Measurements from ENCODE around the gene CYB5D1. TPM values are rescaled to one million over a fixed set of nuclear protein-coding genes. Genes with fewer than 3 reads are reported as not detected.

CYB5D1 gene
- total and polyA plus RNA-seq, 7 experiments from 2014 or later = 7.5 to 14.2 (median 9.0) TPM

- no peaks in the 10 kb centered on the region for H3K9me3 ChIP-seq (ENCODE audit: control insufficient read depth in 2 of 3, low read length in 3 of 3)
- DNase-seq (peak; percentile 74 to 87 (median 79)), ATAC-seq (peak; percentile 42)
- H3K36me3 ChIP-seq (ENCODE audit: control insufficient read depth in 2 of 3, insufficient read depth in 3 of 3, low read length in 3 of 3) = peaks cover 0 to 36% (median 0%) of the 10 kb centered on the region in 3 experiments
- peaks cover 11 to 26% of the 10 kb centered on the region in 2 donors for H3K4me1 ChIP-seq (ENCODE audit: control insufficient read depth in 2 of 2, insufficient read depth in 2 of 2, low read length in 2 of 2)
- Mint-ChIP-seq H3K27ac (peak overlapping the region; percentile 90 to 100 (median 99)), H3K4me3 (peak overlapping the region; percentile 85 to 99 (median 94)), H3K27me3 (peaks cover 0 to 2% (median 0%) of the 10 kb centered on the region in 5 donors), H3K4me1 (peaks cover 19 to 41% (median 29%) of the 10 kb centered on the region in 7 donors), H3K36me3 (peaks cover 0 to 7% (median 3%) of the 10 kb centered on the region in 5 donors), H3K9me3 (peaks cover 0 to 13% (median 0%) of the 10 kb centered on the region in 11 donors)
- CTCF ChIA-PET = interaction anchor here (0.6 to 2.8 kb wide), 5 partner anchors 8 to 143 kb away, joined by 3 to 12 read pairs (median 3); partner anchors contain the start of gene KDM6B
- peak overlapping the region; percentile 100 for H3K27ac ChIP-seq (ENCODE audit: low read depth, low read length)
- H3K27me3 ChIP-seq (ENCODE audit: control insufficient read depth in 2 of 2, insufficient read depth in 2 of 2, low read length in 2 of 2) = no peaks in the 10 kb centered on the region
- intact Hi-C loops (cut with micrococcal nuclease) = loop anchor here (1.0 to 10.0 kb wide), 14 partner anchors 9 to 1192 kb away; partner anchors contain the start of genes NAA38 (in 2 of the 2), ACADVL (in 1 of the 2), ALOXE3 (in 1 of the 2) and C17orf100 (in 1 of the 2)
- POLR2A ChIA-PET = interaction anchor here (0.7 to 6.2 kb wide), 10 partner anchors 7 to 405 kb away, joined by 3 to 86 read pairs (median 4); partner anchors contain the start of genes CYB5D1, KDM6B and NAA38
- peak overlapping the region; percentile 84 for H3K4me3 ChIP-seq (ENCODE audit: low read length)
Measured at GRCh38 chr17:7844292-7845154, 13.3 kb upstream of the CYB5D1 start.

GRCh38 chr17:7845359-7846062 is 12.3 kb upstream of the CYB5D1 start:
- H3K4me3 ChIP-seq (ENCODE audit: low read length) = peak overlapping the region; percentile 84
- H3K9me3 ChIP-seq (ENCODE audit: control insufficient read depth in 2 of 3, low read length in 3 of 3) = no peaks in the 10 kb centered on the region
- H3K27ac ChIP-seq (ENCODE audit: low read depth, low read length) = peak overlapping the region; percentile 100
- Mint-ChIP-seq H3K27ac (peak overlapping the region; percentile 90 to 100 (median 99)), H3K9me3 (peaks cover 0 to 13% (median 0%) of the 10 kb centered on the region in 11 donors), H3K36me3 (peaks cover 0 to 3% (median 3%) of the 10 kb centered on the region in 5 donors), H3K4me3 (peak overlapping the region; percentile 85 to 99 (median 94)), H3K27me3 (peaks cover 0 to 2% (median 0%) of the 10 kb centered on the region in 5 donors), H3K4me1 (peaks cover 10 to 36% (median 23%) of the 10 kb centered on the region in 7 donors)
- peaks cover 11 to 17% of the 10 kb centered on the region in 2 donors for H3K4me1 ChIP-seq (ENCODE audit: control insufficient read depth in 2 of 2, insufficient read depth in 2 of 2, low read length in 2 of 2)
- intact Hi-C loops (cut with micrococcal nuclease) = loop anchor here (2.0 to 10.0 kb wide), 6 partner anchors 159 to 631 kb away; partner anchors contain the start of genes ACADVL (in 1 of the 2), ALOXE3 (in 1 of the 2), DLG4 (in 1 of the 2) and ELP5 (in 1 of the 2)
- H3K36me3 ChIP-seq (ENCODE audit: control insufficient read depth in 2 of 3, insufficient read depth in 3 of 3, low read length in 3 of 3) = peaks cover 0 to 46% (median 0%) of the 10 kb centered on the region in 3 experiments
- DNase-seq (no peak), ATAC-seq (no peak)
- POLR2A ChIA-PET = interaction anchor here (0.7 to 6.2 kb wide), 9 partner anchors 8 to 404 kb away, joined by 3 to 86 read pairs (median 4); partner anchors contain the start of genes CYB5D1, KDM6B and NAA38
- no peaks in the 10 kb centered on the region for H3K27me3 ChIP-seq (ENCODE audit: control insufficient read depth in 2 of 2, insufficient read depth in 2 of 2, low read length in 2 of 2)
- CTCF ChIA-PET = interaction anchor here (0.6 to 2.8 kb wide), 5 partner anchors 9 to 142 kb away, joined by 3 to 12 read pairs (median 3); partner anchors contain the start of gene KDM6B

GRCh38 chr17:7846063-7846735 is 11.6 kb upstream of the CYB5D1 start:
- Histone ChIP-seq H3K4me1 (ENCODE audit: control insufficient read depth in 2 of 2, insufficient read depth in 2 of 2, low read length in 2 of 2) (peaks cover 11 to 17% of the 10 kb centered on the region in 2 donors), H3K9me3 (ENCODE audit: control insufficient read depth in 2 of 3, low read length in 3 of 3) (no peaks in the 10 kb centered on the region), H3K27ac (ENCODE audit: low read depth, low read length) (no peak overlapping the region), H3K4me3 (ENCODE audit: low read length) (no peak overlapping the region), H3K27me3 (ENCODE audit: control insufficient read depth in 2 of 2, insufficient read depth in 2 of 2, low read length in 2 of 2) (no peaks in the 10 kb centered on the region), H3K36me3 (ENCODE audit: control insufficient read depth in 2 of 3, insufficient read depth in 3 of 3, low read length in 3 of 3) (peaks cover 0 to 47% (median 0%) of the 10 kb centered on the region in 3 experiments)
- Mint-ChIP-seq H3K9me3 (peaks cover 0 to 11% (median 0%) of the 10 kb centered on the region in 11 donors), H3K36me3 (peaks cover 0 to 3% (median 0%) of the 10 kb centered on the region in 5 donors), H3K27me3 (peaks cover 0 to 2% (median 0%) of the 10 kb centered on the region in 5 donors), H3K4me3 (peak overlapping the region in 6 of 10 donors; percentile 46 to 99 (median 67)), H3K4me1 (peaks cover 3 to 36% (median 23%) of the 10 kb centered on the region in 7 donors), H3K27ac (peak overlapping the region in 6 of 9 donors; percentile 38 to 100 (median 92))
- POLR2A ChIA-PET = interaction anchor here (1.2 to 6.2 kb wide), 4 partner anchors 9 to 40 kb away, joined by 3 to 86 read pairs (median 23); partner anchors contain the start of genes CYB5D1, KDM6B and NAA38
- intact Hi-C loops (cut with micrococcal nuclease) = loop anchor here in 1 of 2 donors (10.0 kb wide), 1 partner anchor 631 kb away; the partner anchor contains the start of genes ACADVL and DLG4
- no peak for DNase-seq
- CTCF ChIA-PET = interaction anchor here (2.8 kb wide), 1 partner anchor 11 kb away, joined by 12 read pairs; the partner anchor contains the start of gene KDM6B
- ATAC-seq = no peak

- no peak overlapping the region for H3K27ac ChIP-seq (ENCODE audit: low read depth, low read length)
- no peaks in the 10 kb centered on the region for H3K27me3 ChIP-seq (ENCODE audit: control insufficient read depth in 2 of 2, insufficient read depth in 2 of 2, low read length in 2 of 2)
- H3K4me3 ChIP-seq (ENCODE audit: low read length) = no peak overlapping the region
- H3K27ac Mint-ChIP-seq = peak overlapping the region in 3 of 9 donors; percentile 7 to 80 (median 72)
- ATAC-seq (no peak), DNase-seq (no peak)
- peak overlapping the region in 4 of 10 donors; percentile 41 to 64 (median 44) for H3K4me3 Mint-ChIP-seq
- intact Hi-C loops (cut with micrococcal nuclease) = loop anchor here in 1 of 2 donors (10.0 kb wide), 1 partner anchor 632 kb away; the partner anchor contains the start of genes ACADVL and DLG4
- H3K27me3 Mint-ChIP-seq = peaks cover 0 to 2% (median 0%) of the 10 kb centered on the region in 5 donors
- peaks cover 0 to 49% (median 0%) of the 10 kb centered on the region in 3 experiments for H3K36me3 ChIP-seq (ENCODE audit: control insufficient read depth in 2 of 3, insufficient read depth in 3 of 3, low read length in 3 of 3)
- CTCF ChIA-PET = interaction anchor here (2.8 kb wide), 1 partner anchor 12 kb away, joined by 12 read pairs; the partner anchor contains the start of gene KDM6B
- H3K4me1 Mint-ChIP-seq = peaks cover 0 to 41% (median 24%) of the 10 kb centered on the region in 7 donors
- H3K9me3 ChIP-seq (ENCODE audit: control insufficient read depth in 2 of 3, low read length in 3 of 3) = no peaks in the 10 kb centered on the region
- POLR2A ChIA-PET = interaction anchor here (1.0 to 2.4 kb wide), 3 partner anchors 10 to 304 kb away, joined by 3 to 7 read pairs (median 3); no protein-coding TSS in a partner anchor
- peaks cover 13 to 22% of the 10 kb centered on the region in 2 donors for H3K4me1 ChIP-seq (ENCODE audit: control insufficient read depth in 2 of 2, insufficient read depth in 2 of 2, low read length in 2 of 2)
- peaks cover 0 to 3% (median 0%) of the 10 kb centered on the region in 5 donors for H3K36me3 Mint-ChIP-seq
- peaks cover 0 to 8% (median 0%) of the 10 kb centered on the region in 11 donors for H3K9me3 Mint-ChIP-seq
Measured at GRCh38 chr17:7846765-7847661, 10.8 kb upstream of the CYB5D1 start.

GRCh38 chr17:7848131-7848579 is 9.6 kb upstream of the CYB5D1 start:
- no peak overlapping the region for H3K4me3 ChIP-seq (ENCODE audit: low read length)
- no peaks in the 10 kb centered on the region for H3K9me3 ChIP-seq (ENCODE audit: control insufficient read depth in 2 of 3, low read length in 3 of 3)
- Mint-ChIP-seq H3K27ac (peak overlapping the region in 1 of 9 donors; percentile 73), H3K36me3 (peaks cover 0 to 3% (median 0%) of the 10 kb centered on the region in 5 donors), H3K27me3 (no peaks in the 10 kb centered on the region), H3K9me3 (peaks cover 0 to 3% (median 0%) of the 10 kb centered on the region in 11 donors), H3K4me3 (no peak overlapping the region), H3K4me1 (peaks cover 0 to 34% (median 21%) of the 10 kb centered on the region in 7 donors)
- ATAC-seq (no peak), DNase-seq (no peak)
- no peaks in the 10 kb centered on the region for H3K27me3 ChIP-seq (ENCODE audit: control insufficient read depth in 2 of 2, insufficient read depth in 2 of 2, low read length in 2 of 2)
- POLR2A ChIA-PET = interaction anchor here (1.1 to 1.4 kb wide), 2 partner anchors 9 to 13 kb away, joined by 3 to 5 read pairs; partner anchors contain the start of gene NAA38
- intact Hi-C loops (cut with micrococcal nuclease) = loop anchor here in 1 of 2 donors (10.0 kb wide), 1 partner anchor 633 kb away; the partner anchor contains the start of genes ACADVL and DLG4
- H3K27ac ChIP-seq (ENCODE audit: low read depth, low read length) = no peak overlapping the region
- CTCF ChIA-PET = no interaction called here
- H3K4me1 ChIP-seq (ENCODE audit: control insufficient read depth in 2 of 2, insufficient read depth in 2 of 2, low read length in 2 of 2) = peaks cover 15 to 24% of the 10 kb centered on the region in 2 donors
- peaks cover 0 to 60% (median 5%) of the 10 kb centered on the region in 3 experiments for H3K36me3 ChIP-seq (ENCODE audit: control insufficient read depth in 2 of 3, insufficient read depth in 3 of 3, low read length in 3 of 3)
